Trophoblast cell (in vitro differentiated cells and primary cell): Measurements from ENCODE around the gene RAB30.

Experiments used
- DNase-seq, 2 donors: peaks; one replicate each; pipeline ENCODE4 v3.0.0-alpha.2; 2016
- H2AFZ ChIP-seq: 2 replicates; pipeline ENCODE4 v1.6.1; 2013; ENCODE audit warnings: low read length, moderate library complexity, mild to moderate bottlenecking; ENCODE audit not compliant: insufficient read depth, poor library complexity
- H2AK5ac ChIP-seq: 2 replicates; pipeline ENCODE4 v1.6.1; 2013; ENCODE audit warnings: mild to moderate bottlenecking, low read length
- H2BK120ac ChIP-seq: 2 replicates; pipeline ENCODE4 v1.6.1; 2013; ENCODE audit warnings: low read length, mild to moderate bottlenecking, moderate library complexity; ENCODE audit not compliant: insufficient read depth, poor library complexity
- H2BK12ac ChIP-seq: 2 replicates; pipeline ENCODE4 v1.6.1; 2013; ENCODE audit warnings: mild to moderate bottlenecking, low read length, moderate library complexity
- H2BK5ac ChIP-seq: 2 replicates; pipeline ENCODE4 v1.6.1; 2013; ENCODE audit warnings: low read length, low read depth, moderate library complexity, mild to moderate bottlenecking; ENCODE audit not compliant: poor library complexity
- H3K14ac ChIP-seq: 2 replicates; pipeline ENCODE4 v1.6.1; 2013; ENCODE audit warnings: mild to moderate bottlenecking, low read length
- H3K18ac ChIP-seq: 2 replicates; pipeline ENCODE4 v1.6.1; 2013; ENCODE audit warnings: mild to moderate bottlenecking, low read length
- H3K23ac ChIP-seq: 2 replicates; pipeline ENCODE4 v1.6.1; 2013; ENCODE audit warnings: low read length
- H3K27ac ChIP-seq: 2 replicates; pipeline ENCODE4 v1.5.1; 2013; ENCODE audit warnings: low read depth, mild to moderate bottlenecking, inconsistent platforms, low read length, moderate library complexity
- H3K27me3 ChIP-seq: 2 replicates; pipeline ENCODE4 v1.6.1; 2013; ENCODE audit warnings: inconsistent platforms, mild to moderate bottlenecking, low read length, moderate library complexity; ENCODE audit not compliant: insufficient read depth
- H3K36me3 ChIP-seq, 2 experiments: 1 replicate in 1 of 2; 2 replicates in 1 of 2; pipeline ENCODE4 v1.6.1; 2013; ENCODE audit warnings: low read length in 2 of 2, mild to moderate bottlenecking in 2 of 2, moderate library complexity in 1 of 2; ENCODE audit not compliant: insufficient read depth in 2 of 2, control insufficient read depth in 1 of 2
- H3K4ac ChIP-seq: 2 replicates; pipeline ENCODE4 v1.6.1; 2013; ENCODE audit warnings: low read depth, mild to moderate bottlenecking, low read length, moderate library complexity
- H3K4me1 ChIP-seq, 2 experiments: 1 replicate in 1 of 2; 2 replicates in 1 of 2; pipeline ENCODE4 v1.6.1; 2013; ENCODE audit warnings: low read length in 2 of 2, mild to moderate bottlenecking in 2 of 2, moderate library complexity in 1 of 2; ENCODE audit not compliant: insufficient read depth in 2 of 2, control insufficient read depth in 1 of 2
- H3K4me2 ChIP-seq: 2 replicates; pipeline ENCODE4 v1.6.1; 2013; ENCODE audit warnings: inconsistent platforms, mild to moderate bottlenecking, low read length, moderate library complexity
- H3K4me3 ChIP-seq: 2 replicates; pipeline ENCODE4 v1.5.1; 2013; ENCODE audit warnings: mild to moderate bottlenecking, low read depth, low read length, inconsistent platforms
- H3K79me1 ChIP-seq: one replicate; pipeline ENCODE4 v1.6.1; 2013; ENCODE audit warnings: low read length
- H3K79me2 ChIP-seq: 2 replicates; pipeline ENCODE4 v1.6.1; 2013; ENCODE audit warnings: low read length, mild to moderate bottlenecking; ENCODE audit not compliant: control insufficient read depth, insufficient read depth, poor library complexity
- H3K9ac ChIP-seq: 2 replicates; pipeline ENCODE4 v1.6.1; 2013; ENCODE audit warnings: mild to moderate bottlenecking, low read length
- H3K9me3 ChIP-seq: 2 replicates; pipeline ENCODE4 v1.6.1; 2013; ENCODE audit warnings: low read depth, mild to moderate bottlenecking, control low read depth, inconsistent platforms, low read length; ENCODE audit not compliant: insufficient read depth
- H4K12ac ChIP-seq: 2 replicates; pipeline ENCODE4 v1.6.1; 2013; ENCODE audit warnings: low read depth, mild to moderate bottlenecking, low read length, moderate library complexity
- H4K8ac ChIP-seq: 2 replicates; pipeline ENCODE4 v1.6.1; 2013; ENCODE audit warnings: low read depth, mild to moderate bottlenecking, low read length, moderate library complexity
- H4K91ac ChIP-seq: one replicate; pipeline ENCODE4 v1.6.1; 2013; ENCODE audit warnings: low read depth, mild to moderate bottlenecking, low read length, moderate library complexity
- WGBS: extraction: QIAGEN DNeasy Blood & Tissue Kit; methylation state at CpG from one replicate; pipeline ENCODE4 v1.1.7; 2013; ENCODE audit warnings: missing lambda C conversion rate; ENCODE audit not compliant: insufficient read length, insufficient coverage; ENCODE audit errors: extremely low coverage; 5-methylcytosine and 5-hydroxymethylcytosine counted together

RAB30 gene

DNA sequence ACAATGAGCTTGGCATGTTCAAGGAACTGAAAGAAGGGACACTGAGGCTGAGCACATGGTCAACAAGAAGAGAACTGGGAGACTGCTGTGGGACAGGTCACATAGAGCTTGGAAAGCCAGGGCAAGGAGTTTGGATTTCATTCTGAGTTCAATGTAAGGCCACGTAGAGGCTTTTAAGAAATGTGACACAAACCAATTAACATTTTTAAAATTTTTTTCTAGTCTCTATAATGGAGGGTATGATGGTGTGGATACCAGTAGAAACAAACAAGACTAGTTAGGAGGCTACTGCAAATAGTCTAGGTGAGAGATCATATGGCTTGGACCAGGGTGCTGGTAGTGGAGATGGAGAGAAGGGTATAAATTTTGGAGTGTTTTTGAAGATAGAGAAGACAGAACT is 56.7 kb downstream of the RAB30 start:
- no peaks in the 10 kb centered on the region for H3K9me3 ChIP-seq
- H3K27ac ChIP-seq = no peak overlapping the region
- H2BK120ac ChIP-seq = no peak overlapping the region
- H3K27me3 ChIP-seq = no peaks in the 10 kb centered on the region
- H3K14ac ChIP-seq = no peak overlapping the region
- DNase-seq = peak in 1 of 2 donors; percentile 87
- H3K79me1 ChIP-seq = no peaks in the 10 kb centered on the region
- H3K4ac ChIP-seq = no peak overlapping the region
- no peaks in the 10 kb centered on the region for H3K4me1 ChIP-seq
- no peak overlapping the region for H2BK12ac ChIP-seq
- no peak overlapping the region for H2AFZ ChIP-seq
- no peak overlapping the region for H4K12ac ChIP-seq
- no peak overlapping the region for H3K23ac ChIP-seq
- WGBS = no CpG with 5 or more reads among the region's 1 CpG
- no peak overlapping the region for H3K4me3 ChIP-seq
- H3K4me2 ChIP-seq = no peak overlapping the region
- no peak overlapping the region for H4K91ac ChIP-seq
- no peak overlapping the region for H3K18ac ChIP-seq
- H3K79me2 ChIP-seq = no peaks in the 10 kb centered on the region
- H4K8ac ChIP-seq = no peak overlapping the region
- H3K36me3 ChIP-seq = no peaks in the 10 kb centered on the region
- no peak overlapping the region for H2AK5ac ChIP-seq
- H3K9ac ChIP-seq = no peak overlapping the region
- no peak overlapping the region for H2BK5ac ChIP-seq

DNA sequence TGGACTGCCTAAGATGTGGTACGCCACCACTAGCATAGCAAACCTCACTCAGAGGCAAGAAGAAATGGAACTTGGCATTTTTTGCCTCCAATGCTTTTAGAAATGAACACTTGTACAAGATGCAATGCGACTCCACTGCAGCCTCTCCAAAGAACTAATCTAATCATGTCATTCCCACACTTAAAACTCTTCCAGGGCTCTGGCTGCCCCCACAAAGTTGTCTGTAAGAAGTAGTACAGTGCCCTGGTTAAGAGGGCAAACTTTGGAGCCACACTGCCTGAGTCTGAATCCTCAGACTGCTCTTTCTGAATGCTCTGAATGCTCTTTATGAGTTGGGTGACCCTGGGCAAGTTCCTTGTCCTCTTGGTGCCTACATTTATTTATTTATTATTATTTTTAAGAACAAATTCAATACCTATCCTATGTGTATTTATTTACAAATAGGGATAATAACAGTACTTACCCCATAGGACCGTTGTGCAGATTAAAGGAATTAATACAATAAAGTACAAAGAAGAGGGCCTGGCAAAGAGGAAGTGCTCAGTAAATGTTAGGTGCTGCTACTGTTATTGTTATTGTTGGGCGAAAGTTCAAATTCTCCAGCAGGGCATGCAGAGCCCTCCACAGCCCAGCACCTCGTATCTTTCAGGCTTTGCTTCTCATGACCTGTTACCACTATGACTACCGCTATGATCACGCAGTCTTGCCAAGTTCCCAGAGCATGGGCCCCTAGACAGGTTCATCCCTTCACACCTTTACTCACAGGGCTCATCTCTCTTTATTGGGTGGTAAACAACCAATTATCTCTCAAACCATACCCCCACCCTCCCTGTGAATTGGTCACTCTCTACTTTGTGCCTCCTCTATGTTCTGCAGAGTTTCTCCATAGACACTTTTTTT is 59.3 kb downstream of the RAB30 start:
- no peaks in the 10 kb centered on the region for H3K79me1 ChIP-seq
- DNase-seq = no peak
- H3K4me1 ChIP-seq = peaks cover 5 to 12% of the 10 kb centered on the region in 2 experiments
- no peak overlapping the region for H4K91ac ChIP-seq
- H2BK120ac ChIP-seq = no peak overlapping the region
- H2AK5ac ChIP-seq = no peak overlapping the region
- H2BK12ac ChIP-seq = no peak overlapping the region
- H3K79me2 ChIP-seq = no peaks in the 10 kb centered on the region
- H3K18ac ChIP-seq = no peak overlapping the region
- no peak overlapping the region for H4K8ac ChIP-seq
- no peaks in the 10 kb centered on the region for H3K9me3 ChIP-seq
- no peak overlapping the region for H3K4me3 ChIP-seq
- no peak overlapping the region for H4K12ac ChIP-seq
- no CpG with 5 or more reads among the region's 7 CpGs for WGBS
- no peak overlapping the region for H3K23ac ChIP-seq
- H3K4ac ChIP-seq = no peak overlapping the region
- no peak overlapping the region for H2BK5ac ChIP-seq
- no peak overlapping the region for H3K27ac ChIP-seq
- H3K9ac ChIP-seq = no peak overlapping the region
- H3K27me3 ChIP-seq = no peaks in the 10 kb centered on the region
- H3K14ac ChIP-seq = no peak overlapping the region
- H3K36me3 ChIP-seq = no peaks in the 10 kb centered on the region
- no peak overlapping the region for H2AFZ ChIP-seq
- no peak overlapping the region for H3K4me2 ChIP-seq

DNA sequence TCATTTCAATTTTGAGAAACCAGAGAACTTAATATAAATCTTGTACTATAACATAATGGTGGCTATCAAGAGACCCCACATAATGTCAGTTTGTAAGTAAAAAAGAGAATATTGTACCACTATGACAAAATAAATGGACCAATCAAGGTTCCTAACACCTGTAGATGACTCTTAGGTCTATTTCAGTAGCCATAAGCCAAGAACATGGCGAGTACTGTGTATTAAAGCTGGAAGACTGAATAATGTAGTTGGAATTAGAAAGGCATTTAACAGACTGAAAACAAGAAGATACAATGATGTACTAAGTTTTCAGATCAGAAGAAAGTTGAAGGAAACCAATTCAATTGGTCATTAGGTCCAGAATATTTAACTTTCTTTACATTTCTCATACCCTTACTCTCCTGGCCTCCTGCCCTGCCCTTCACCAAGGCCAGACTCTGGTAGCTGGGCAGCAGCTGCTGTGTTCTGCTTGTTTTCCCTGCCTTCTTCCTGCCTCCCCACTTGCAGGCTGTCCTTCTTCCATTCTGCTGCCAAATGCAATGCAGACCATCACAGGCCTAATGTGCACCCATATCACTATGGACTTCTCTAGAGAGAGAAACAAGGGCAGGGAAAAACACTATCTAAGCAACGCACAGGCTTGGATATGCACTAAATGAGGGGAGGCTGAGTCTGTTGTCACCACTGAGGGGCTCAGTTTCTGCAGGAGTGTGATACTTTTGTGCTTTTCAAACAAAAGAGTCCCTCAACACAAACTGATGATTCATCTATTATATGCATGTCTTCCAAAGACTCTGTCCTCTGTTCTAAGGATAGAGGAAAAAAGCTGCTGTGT is 60.1 kb downstream of the RAB30 start:
- Histone ChIP-seq H3K9me3 (no peaks in the 10 kb centered on the region), H3K18ac (no peak overlapping the region), H3K23ac (no peak overlapping the region), H3K79me1 (no peaks in the 10 kb centered on the region), H2BK12ac (no peak overlapping the region), H3K27me3 (no peaks in the 10 kb centered on the region), H3K79me2 (no peaks in the 10 kb centered on the region), H3K9ac (no peak overlapping the region), H3K14ac (no peak overlapping the region), H2AK5ac (no peak overlapping the region), H2BK5ac (no peak overlapping the region), H3K4me3 (no peak overlapping the region), H4K91ac (no peak overlapping the region), H2AFZ (no peak overlapping the region), H3K4me2 (no peak overlapping the region), H3K4me1 (peaks cover 5 to 18% of the 10 kb centered on the region in 2 experiments), H4K12ac (no peak overlapping the region), H3K36me3 (no peaks in the 10 kb centered on the region), H3K27ac (no peak overlapping the region), H2BK120ac (no peak overlapping the region), H3K4ac (no peak overlapping the region), H4K8ac (no peak overlapping the region)
- no CpG with 5 or more reads among the region's 2 CpGs for WGBS
- DNase-seq = no peak

DNA sequence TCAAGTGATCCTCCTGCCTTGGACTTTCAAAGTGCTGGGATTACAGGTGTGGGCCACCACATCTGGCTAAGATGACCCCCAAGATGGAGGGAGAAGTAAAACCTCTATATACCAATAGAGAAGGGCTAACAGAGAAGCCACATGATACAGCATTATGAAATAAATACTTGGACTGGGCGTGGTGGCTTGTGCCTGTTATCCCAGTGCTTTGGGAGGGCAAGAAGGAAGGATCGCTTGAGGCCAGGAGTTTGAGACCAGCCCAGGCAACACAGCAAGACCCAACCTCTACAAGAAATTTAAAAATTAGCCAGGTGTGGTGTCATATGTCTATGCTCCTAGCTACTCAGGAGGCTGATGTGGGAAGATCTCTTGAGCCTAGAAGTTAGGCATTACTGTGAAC is 61.7 kb downstream of the RAB30 start:
- H2BK5ac ChIP-seq = no peak overlapping the region
- H2AFZ ChIP-seq = no peak overlapping the region
- no peak overlapping the region for H3K27ac ChIP-seq
- no peak overlapping the region for H3K4me3 ChIP-seq
- H3K9me3 ChIP-seq = no peaks in the 10 kb centered on the region
- peak; percentile 61 to 77 for DNase-seq
- no peak overlapping the region for H3K4me2 ChIP-seq
- H3K36me3 ChIP-seq = no peaks in the 10 kb centered on the region
- no peaks in the 10 kb centered on the region for H3K27me3 ChIP-seq
- H2AK5ac ChIP-seq = no peak overlapping the region
- no peak overlapping the region for H2BK120ac ChIP-seq
- no peak overlapping the region for H3K4ac ChIP-seq
- H4K8ac ChIP-seq = no peak overlapping the region
- H2BK12ac ChIP-seq = no peak overlapping the region
- no peak overlapping the region for H3K18ac ChIP-seq
- no peaks in the 10 kb centered on the region for H3K79me1 ChIP-seq
- H3K79me2 ChIP-seq = no peaks in the 10 kb centered on the region
- WGBS = no CpG with 5 or more reads among the region's 2 CpGs
- no peak overlapping the region for H3K23ac ChIP-seq
- no peak overlapping the region for H4K12ac ChIP-seq
- H3K9ac ChIP-seq = no peak overlapping the region
- H4K91ac ChIP-seq = no peak overlapping the region
- H3K14ac ChIP-seq = no peak overlapping the region
- H3K4me1 ChIP-seq = peaks cover 5 to 18% of the 10 kb centered on the region in 2 experiments
